Bronchial epithelial cell (primary cell): ENCODE results near the gene OR2AK2. TPM values are rescaled to one million over a fixed set of nuclear protein-coding genes. Genes with fewer than 3 reads are reported as not detected.

Source experiments
- DNase-seq: peaks from one replicate; pipeline ENCODE4 v3.0.0-alpha.2; 2010; ENCODE audit warnings: low read depth
- FAIRE-seq: peaks from 2 replicates; lab custom pipeline; 2011; peaks lifted over from hg19 to GRCh38; lab: Jason Lieb, UNC
- H3K27me3 ChIP-seq: 2 replicates; pipeline ENCODE4 v1.5.1; 2011; ENCODE audit warnings: low read length; ENCODE audit not compliant: control insufficient read depth, insufficient read depth
- H3K36me3 ChIP-seq: 2 replicates; pipeline ENCODE4 v1.5.1; 2011; ENCODE audit warnings: low read length; ENCODE audit not compliant: control insufficient read depth, insufficient read depth
- H3K4me3 ChIP-seq: 2 replicates; pipeline ENCODE4 v1.5.1; 2011; ENCODE audit warnings: mild to moderate bottlenecking, low read depth, low read length, control low read depth
- CTCF ChIP-seq: IDR thresholded peaks from 2 replicates; pipeline ENCODE4 v1.5.1; 2011; ENCODE audit warnings: mild to moderate bottlenecking, moderate library complexity, low read length, control low read depth, inconsistent platforms; ENCODE audit not compliant: insufficient read depth, severe bottlenecking
- total RNA-seq: library from RNA; depleted of rRNA; stranded (reverse); fragments of >200 nt; gene quantifications from 2 replicates; pipeline ENCODE4 v1.2.1, GENCODE V29; 2014

The OR2AK2 gene, protein sequence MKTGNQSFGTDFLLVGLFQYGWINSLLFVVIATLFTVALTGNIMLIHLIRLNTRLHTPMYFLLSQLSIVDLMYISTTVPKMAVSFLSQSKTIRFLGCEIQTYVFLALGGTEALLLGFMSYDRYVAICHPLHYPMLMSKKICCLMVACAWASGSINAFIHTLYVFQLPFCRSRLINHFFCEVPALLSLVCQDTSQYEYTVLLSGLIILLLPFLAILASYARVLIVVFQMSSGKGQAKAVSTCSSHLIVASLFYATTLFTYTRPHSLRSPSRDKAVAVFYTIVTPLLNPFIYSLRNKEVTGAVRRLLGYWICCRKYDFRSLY
- total RNA-seq: not detected in 2 replicates

GRCh38 chr1:247964933-247965332 is at the start of gene OR2AK2:
Gene OR2AK2, plus strand, starts transcription at chr1:247965233. Its CDS starts 144 bp downstream, at chr1:247965377.
- no peak within 1 kb of the TSS for H3K4me3 ChIP-seq
- no peaks in the 10 kb centered on the region for H3K27me3 ChIP-seq
- DNase-seq (no peak), FAIRE-seq (no peak)
- TF ChIP-seq CTCF: no peak
- H3K36me3 ChIP-seq: no peaks in the 10 kb centered on the region

DNA sequence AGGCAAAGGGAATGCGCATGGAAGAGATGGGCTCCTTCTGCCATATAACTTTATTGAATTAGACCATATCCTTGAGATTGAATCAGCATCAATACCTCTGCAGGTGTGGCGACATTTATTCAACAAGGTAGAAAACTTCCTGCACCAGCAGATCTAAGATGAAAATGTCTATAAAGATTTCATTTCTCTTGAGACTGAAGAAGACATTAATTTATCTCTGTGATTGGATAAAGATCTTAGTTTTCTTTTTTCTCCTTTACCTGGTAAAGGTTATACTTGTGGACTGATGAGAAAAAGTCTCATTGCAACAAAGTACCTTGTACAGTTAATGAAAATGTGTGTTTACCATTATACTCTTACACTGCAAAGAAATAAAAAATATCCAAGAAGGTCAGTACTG is 45.1 kb upstream of the OR2AK2 start, which contains the start of gene OR2T8:
Gene OR2T8 (plus strand): TSS at position 301 of the 400 bp plus-strand sequence. CDS start 766 bp downstream, outside the sequence.
- Histone ChIP-seq H3K4me3 (no peak within 1 kb of the TSS), H3K36me3 (no peaks in the 10 kb centered on the region), H3K27me3 (no peaks in the 10 kb centered on the region)
- no peak for TF ChIP-seq CTCF
- DNase-seq (no peak), FAIRE-seq (no peak)

GRCh38 chr1:247923941-247924340 is 41.1 kb upstream of the OR2AK2 start:
- H3K27me3 ChIP-seq: no peaks in the 10 kb centered on the region
- no peak for TF ChIP-seq CTCF
- FAIRE-seq: no peak
- no peak for DNase-seq
- no peak overlapping the region for H3K4me3 ChIP-seq
- no peaks in the 10 kb centered on the region for H3K36me3 ChIP-seq

DNA sequence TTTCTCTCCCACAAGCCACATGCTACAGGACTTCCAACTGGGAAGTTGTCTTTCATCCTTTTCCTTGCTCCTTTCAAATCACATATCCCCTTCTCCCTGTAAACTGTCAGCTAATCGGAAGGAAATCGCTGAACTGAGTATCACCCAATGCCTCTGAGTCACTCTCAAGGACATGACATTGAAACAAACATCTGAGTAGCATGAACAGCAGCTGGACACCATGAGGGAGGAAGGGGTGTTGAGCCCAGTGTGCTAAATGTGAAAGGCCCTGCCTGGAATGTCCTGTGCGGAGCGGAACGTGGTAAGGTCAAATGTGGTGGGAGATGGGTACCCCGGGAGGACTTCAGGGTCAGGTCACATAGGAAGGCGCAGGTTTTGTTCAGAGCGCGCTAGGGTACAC is 40.2 kb upstream of the OR2AK2 start, which contains the start of gene OR2AJ1:
Gene OR2AJ1 (plus strand): TSS at position 22 of the 400 bp plus-strand sequence. CDS start 8,880 bp downstream, outside the sequence.
- no peak for TF ChIP-seq CTCF
- FAIRE-seq (no peak), DNase-seq (no peak)
- no peak within 1 kb of the TSS for H3K4me3 ChIP-seq
- H3K27me3 ChIP-seq: no peaks in the 10 kb centered on the region
- H3K36me3 ChIP-seq: no peaks in the 10 kb centered on the region

DNA sequence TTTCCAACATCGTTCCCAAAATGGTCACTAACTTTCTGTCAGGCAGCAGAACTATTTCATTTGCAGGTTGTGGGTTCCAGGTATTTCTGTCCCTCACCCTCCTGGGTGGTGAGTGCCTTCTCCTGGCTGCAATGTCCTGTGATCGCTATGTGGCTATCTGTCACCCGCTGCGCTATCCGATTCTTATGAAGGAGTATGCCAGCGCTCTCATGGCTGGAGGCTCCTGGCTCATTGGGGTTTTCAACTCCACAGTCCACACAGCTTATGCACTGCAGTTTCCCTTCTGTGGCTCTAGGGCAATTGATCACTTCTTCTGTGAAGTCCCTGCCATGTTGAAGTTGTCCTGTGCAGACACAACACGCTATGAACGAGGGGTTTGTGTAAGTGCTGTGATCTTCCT is 31.0 kb upstream of the OR2AK2 start:
- no peak for TF ChIP-seq CTCF
- Histone ChIP-seq H3K4me3 (no peak overlapping the region), H3K36me3 (no peaks in the 10 kb centered on the region), H3K27me3 (no peaks in the 10 kb centered on the region)
- FAIRE-seq: no peak
- no peak for DNase-seq
